Measurements from ENCODE around the gene TC2N. TPM values are rescaled to one million over a fixed set of nuclear protein-coding genes. Genes with fewer than 3 reads are reported as not detected.

The TC2N gene
- total RNA-seq, 1 experiment from 2014 or later, result 16.4 TPM

DNA sequence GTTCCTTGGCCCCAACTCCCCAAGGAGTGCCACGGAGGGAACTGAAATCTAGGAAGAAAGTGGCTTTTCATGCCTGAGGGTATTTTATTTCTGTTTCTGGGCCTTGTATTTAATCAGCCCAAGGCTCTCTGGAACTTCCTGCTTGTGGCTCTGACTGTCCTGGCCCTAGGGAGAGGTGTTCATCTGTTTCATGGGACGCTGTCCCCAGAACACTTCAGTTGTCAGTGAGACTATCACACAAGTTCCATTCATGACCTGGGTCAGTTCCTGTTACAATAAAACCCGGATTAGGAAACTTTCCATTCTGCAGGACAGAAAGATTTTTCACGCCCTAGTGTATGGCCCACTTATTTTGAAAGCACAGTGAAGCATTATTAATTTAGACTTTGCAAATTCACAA, 18.5 kb upstream of the TC2N start:
- Histone ChIP-seq H3K9me3 (ENCODE audit: control insufficient read depth, low read depth, low read length) (no peaks in the 10 kb centered on the region), H2AK5ac (ENCODE audit: insufficient read length, low read length) (no peak overlapping the region), H3K79me1 (ENCODE audit: insufficient read depth, low read depth, low read length, poor library complexity, severe bottlenecking) (no peaks in the 10 kb centered on the region), H3T11ph (ENCODE audit: low read length) (no peak overlapping the region), H4K8ac (replicated peaks; ENCODE audit: insufficient read length, low read depth, low read length) (no peak overlapping the region), H3K23ac (ENCODE audit: insufficient read length, low read depth, low read length) (no peak overlapping the region), H3K4me1 (ENCODE audit: insufficient read depth, low read length) (no peaks in the 10 kb centered on the region), H3K4me2 (ENCODE audit: insufficient read depth, insufficient read length, low read length) (no peak overlapping the region), H3K18ac (ENCODE audit: insufficient read length, low read depth, low read length) (no peak overlapping the region), H2BK120ac (ENCODE audit: low read depth, low read length, poor library complexity, severe bottlenecking) (no peak overlapping the region), H3K27ac (ENCODE audit: insufficient read length, low read depth, low read length) (no peak overlapping the region), H3K9ac (ENCODE audit: extremely low read depth, insufficient read length, low read length) (no peak overlapping the region), H4K20me1 (ENCODE audit: control insufficient read depth, insufficient read depth, insufficient read length) (no peaks in the 10 kb centered on the region), H2BK15ac (ENCODE audit: low read depth, low read length) (no peak overlapping the region), H4K91ac (ENCODE audit: insufficient read length, low read depth, low read length) (no peak overlapping the region), H3K79me2 (ENCODE audit: insufficient read depth, low read length) (no peaks in the 10 kb centered on the region), H2BK20ac (ENCODE audit: low read depth, low read length, poor library complexity, severe bottlenecking) (no peak overlapping the region), H3K23me2 (ENCODE audit: insufficient read length, low read depth, low read length, poor library complexity, severe bottlenecking) (no peaks in the 10 kb centered on the region), H2AFZ (ENCODE audit: low read length) (no peak overlapping the region), H3K56ac (ENCODE audit: insufficient read length, low read depth, low read length) (no peak overlapping the region), H3K27me3 (ENCODE audit: insufficient read depth, low read length) (no peaks in the 10 kb centered on the region), H2BK12ac (ENCODE audit: insufficient read length, low read depth, low read length) (no peak overlapping the region), H3K4ac (ENCODE audit: low read depth, low read length) (no peak overlapping the region), H4K5ac (ENCODE audit: insufficient read length, low read depth, low read length) (no peak overlapping the region), H2BK5ac (ENCODE audit: insufficient read length, low read length) (no peak overlapping the region), H3K14ac (ENCODE audit: insufficient read depth, low read length) (no peak overlapping the region)
- no peak overlapping the region for H3K4me3 Mint-ChIP-seq
- H3K4me1 Mint-ChIP-seq, result peaks cover 3 to 4% of the 10 kb centered on the region in 2 experiments; a peak in 3 of 4 replicates
- no peak overlapping the region for H3K27ac Mint-ChIP-seq
- no CpG with 5 or more reads among the region's 4 CpGs for WGBS (ENCODE audit: extremely low coverage, insufficient read length, low lambda C conversion rate)
- no peaks in the 10 kb centered on the region for H3K36me3 Mint-ChIP-seq (ENCODE audit: insufficient read depth in 1 of 3, low read depth in 3 of 3)
- H3K9me3 Mint-ChIP-seq, result no peaks in the 10 kb centered on the region
- no peak for DNase-seq
- no peaks in the 10 kb centered on the region; the same call in 1 of the 2 replicates for H3K27me3 Mint-ChIP-seq (ENCODE audit: low read depth)
- TF ChIP-seq, protein P1, sequence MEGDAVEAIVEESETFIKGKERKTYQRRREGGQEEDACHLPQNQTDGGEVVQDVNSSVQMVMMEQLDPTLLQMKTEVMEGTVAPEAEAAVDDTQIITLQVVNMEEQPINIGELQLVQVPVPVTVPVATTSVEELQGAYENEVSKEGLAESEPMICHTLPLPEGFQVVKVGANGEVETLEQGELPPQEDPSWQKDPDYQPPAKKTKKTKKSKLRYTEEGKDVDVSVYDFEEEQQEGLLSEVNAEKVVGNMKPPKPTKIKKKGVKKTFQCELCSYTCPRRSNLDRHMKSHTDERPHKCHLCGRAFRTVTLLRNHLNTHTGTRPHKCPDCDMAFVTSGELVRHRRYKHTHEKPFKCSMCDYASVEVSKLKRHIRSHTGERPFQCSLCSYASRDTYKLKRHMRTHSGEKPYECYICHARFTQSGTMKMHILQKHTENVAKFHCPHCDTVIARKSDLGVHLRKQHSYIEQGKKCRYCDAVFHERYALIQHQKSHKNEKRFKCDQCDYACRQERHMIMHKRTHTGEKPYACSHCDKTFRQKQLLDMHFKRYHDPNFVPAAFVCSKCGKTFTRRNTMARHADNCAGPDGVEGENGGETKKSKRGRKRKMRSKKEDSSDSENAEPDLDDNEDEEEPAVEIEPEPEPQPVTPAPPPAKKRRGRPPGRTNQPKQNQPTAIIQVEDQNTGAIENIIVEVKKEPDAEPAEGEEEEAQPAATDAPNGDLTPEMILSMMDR (conservative IDR thresholded peaks at IDR 0.05), result no peak
